ENCODE results near the gene ATF5.
"Not testable (repeated sequence)": the region's sequence is repeated elsewhere in the genome, so short reads cannot be mapped to it uniquely, and the experiment has no call there.

The ATF5 gene

DNA sequence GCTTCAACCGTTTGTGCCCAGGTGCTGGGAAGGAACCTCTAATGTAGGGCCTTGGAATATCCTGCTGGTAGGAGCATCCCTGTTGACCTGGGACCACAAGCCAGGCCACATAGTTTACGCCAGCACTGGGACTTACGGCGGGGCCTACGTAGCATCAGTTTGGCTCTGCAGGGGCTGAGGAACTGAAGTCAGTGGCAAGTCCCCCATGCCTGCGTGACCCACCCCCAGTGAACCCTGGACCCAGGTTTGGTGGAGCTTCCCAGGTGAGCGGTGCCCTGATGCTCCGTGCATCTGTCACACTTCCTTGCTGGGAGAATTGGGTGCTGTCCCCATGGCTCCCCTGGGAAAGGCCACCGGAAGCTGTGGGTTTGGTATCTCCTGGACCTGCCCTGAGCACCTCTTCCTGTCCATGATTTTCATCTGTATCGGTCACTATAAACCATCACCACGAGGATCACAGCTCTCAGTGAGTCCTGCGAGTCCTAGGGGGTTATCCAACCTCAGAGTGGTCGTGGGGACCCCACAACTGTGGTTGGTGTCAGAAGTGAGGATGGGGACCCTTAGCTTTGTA lies 22.0 kb downstream of the ATF5 start:
- no peak for DNase-seq

DNA sequence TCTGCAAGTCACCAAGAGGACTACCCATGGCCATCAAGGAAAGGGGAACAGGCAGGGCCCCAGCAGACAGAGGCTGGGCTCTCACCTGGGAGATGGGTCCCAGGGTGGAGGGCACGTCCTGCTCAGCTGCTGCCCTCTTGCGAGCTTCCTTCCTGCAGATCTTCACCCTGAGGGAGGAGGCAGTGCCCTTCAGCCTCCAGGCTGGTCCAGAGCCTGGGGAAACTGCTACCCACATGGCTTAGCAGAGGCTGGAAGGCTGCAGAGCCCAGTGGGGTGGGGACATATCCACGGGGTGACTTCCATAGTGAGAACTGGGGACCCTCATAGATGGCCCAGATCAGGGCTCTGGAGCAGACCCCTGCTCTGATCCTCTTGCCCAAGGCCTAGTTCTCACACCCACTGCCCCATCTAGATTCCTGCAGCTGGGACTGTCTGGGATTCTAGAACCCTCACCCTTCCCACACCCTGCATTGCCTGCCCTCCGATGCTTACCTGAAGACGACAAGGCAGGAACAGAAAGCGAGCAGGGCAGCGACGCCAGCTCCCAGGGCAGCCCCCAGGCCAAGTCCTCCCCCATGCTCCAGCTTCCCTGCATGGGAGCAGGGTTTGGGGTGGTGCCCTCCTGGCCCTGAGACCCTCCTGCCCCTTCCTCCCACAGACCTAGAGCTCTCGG lies 22.9 kb downstream of the ATF5 start:
- no peak for DNase-seq

DNA sequence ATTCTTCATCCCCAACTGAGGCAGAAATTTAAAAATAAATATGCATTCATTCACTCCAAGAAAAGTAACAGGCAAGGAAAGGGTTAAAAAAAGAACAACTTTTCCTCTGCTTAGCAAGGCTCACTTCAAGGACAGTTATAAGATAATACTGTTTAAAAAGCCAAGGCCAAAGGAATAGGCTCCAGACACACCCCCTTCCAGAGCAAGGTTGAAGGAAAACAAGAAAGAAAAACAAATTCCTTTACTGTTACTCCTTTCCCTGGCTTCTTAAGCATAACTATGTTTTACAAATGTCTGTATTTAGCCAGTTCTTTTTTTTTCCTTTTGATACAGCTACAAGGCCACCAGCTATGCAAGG lies 23.5 kb downstream of the ATF5 start:
- no peak for DNase-seq

DNA sequence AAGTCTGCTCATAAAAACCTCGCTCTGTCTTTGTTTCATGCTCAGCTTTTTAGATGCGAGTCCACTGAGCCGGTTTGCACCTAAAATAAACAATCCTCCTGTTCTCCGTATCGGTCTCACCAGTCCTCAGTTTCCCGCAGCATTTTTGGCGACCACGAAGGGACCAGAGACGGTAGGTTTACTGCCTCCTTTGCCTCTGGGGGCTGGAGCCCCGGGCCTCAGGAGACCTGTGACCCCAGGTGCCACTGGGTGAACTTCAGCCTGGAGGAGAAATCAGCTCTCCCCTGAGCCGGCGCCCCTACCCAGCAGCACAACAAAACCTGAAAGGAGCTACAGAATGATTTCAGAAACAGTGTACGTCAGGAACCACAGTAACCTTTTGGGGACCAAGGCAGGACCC lies 23.9 kb downstream of the ATF5 start:
- no peak for DNase-seq

DNA sequence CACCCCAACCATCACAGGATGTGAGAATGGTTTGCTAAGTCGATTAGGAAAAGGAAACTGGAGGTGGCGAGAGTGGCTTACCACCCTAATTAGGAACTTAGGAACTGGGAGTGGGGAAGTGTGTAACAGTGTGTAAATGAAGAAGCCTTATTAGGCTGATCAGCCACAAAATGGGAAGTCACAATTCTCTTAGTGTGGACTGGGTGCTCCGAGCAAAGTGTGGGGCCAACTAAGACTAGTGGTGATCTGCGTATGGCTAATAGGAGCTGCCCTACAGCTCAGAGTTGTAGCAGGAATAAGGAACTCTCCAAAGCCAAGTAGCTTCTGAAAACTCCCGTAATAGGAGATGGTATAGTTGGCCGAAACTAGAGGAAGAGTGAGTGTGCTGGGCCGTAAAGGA lies 24.4 kb downstream of the ATF5 start:
- DNase-seq: no peak

DNA sequence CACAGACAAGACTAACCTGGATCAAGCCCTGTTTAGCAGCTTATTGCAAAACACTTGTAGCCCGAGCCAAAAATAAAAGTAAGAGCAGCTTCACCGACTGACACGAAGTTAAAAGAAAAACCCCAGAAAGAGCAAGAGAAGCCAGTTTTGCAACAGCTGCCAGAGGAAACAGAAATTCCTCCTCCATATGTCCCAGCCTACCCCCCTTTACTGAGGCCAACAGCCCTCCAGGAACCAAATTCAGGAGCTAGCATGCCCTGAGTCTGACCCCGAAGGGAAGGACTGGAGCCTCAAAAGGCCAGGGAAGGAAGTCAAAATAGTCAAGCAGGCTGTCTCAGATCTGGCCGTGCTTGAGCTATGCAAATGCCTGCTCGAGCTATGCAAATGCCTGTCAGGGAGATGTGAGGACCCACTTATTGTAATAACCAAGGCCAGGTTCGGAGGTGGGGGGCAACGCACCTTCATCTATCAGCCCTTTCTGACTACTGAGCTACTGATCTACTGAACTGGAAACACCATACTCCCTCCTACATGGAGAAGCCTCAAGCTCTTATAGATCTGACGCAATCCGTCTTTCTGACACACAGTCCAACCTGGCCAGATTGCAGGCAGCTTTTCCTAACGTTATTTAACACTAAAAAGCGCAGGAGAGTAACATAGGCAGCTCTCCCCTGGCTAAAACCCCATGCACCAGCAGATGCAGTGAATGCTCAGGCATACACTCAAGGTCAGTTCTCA lies 25.3 kb downstream of the ATF5 start:
- DNase-seq: no peak

DNA sequence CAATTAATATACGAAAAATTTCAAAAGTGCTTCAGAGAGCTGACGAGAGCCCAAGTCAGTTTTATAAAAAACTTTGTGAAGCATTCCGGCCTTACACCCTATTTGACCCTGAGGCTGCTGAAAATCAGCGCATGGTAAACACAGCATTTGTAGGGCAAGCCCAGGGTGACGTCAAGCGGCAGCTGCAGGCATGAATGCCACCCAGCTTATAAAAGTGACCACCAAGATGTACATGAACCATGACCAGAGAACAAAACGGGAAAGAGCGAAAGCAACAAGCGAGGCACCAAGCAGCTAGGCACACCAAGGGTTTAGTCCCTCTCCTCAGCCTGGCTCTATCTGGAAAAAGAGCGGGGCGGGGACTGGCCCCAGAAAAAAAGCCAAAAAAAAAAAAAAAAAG lies 25.9 kb downstream of the ATF5 start:
- no peak for DNase-seq

DNA sequence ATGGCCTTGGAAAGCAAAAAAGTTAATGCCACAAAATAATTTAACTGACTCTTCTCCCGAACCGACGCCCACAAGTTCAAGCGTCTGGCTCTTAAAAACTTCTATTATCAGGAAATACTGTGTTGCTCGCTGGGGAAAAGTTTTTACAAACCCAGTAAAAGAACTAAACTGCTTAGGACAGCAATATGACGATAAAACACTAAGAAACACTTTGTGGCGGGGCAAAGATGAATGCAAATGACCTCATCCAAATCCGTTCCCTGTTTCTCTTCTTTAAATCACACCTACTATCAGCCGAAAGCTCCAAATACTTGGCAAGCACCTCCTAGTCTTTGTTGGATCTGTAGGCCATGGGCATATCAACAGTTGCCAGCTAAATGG lies 27.1 kb downstream of the ATF5 start:
- no peak for DNase-seq

DNA sequence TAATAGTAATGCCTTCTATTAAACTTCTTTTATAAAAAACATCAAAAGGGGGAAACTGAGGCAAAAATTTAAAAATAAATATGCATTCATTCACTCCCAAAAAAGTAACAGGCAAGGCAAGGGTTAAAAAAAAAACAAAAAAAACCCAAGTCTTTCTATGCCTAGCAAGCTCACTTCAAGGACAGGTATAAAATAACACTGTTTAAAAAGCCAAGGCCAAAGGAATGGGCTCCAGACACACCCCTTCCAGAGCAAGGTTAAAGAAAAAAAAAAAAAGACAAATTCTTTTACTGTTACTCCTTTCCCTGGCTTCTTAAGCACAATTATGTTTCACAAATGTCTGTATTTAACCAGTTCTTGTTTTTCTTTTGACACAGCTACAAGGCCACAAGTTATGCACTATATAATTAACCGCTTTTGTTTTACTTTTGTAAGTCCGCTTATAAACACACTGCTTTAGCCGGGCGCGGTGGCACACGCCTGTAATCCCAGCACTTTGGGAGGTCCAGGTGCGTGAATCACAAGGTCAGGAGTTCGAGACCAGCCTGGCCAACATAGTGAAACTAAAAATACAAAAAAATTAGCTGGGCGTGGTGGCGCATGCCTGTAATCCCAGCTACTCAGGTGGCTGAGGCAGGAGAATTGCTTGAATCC lies 28.4 kb downstream of the ATF5 start:
- no peak for DNase-seq

DNA sequence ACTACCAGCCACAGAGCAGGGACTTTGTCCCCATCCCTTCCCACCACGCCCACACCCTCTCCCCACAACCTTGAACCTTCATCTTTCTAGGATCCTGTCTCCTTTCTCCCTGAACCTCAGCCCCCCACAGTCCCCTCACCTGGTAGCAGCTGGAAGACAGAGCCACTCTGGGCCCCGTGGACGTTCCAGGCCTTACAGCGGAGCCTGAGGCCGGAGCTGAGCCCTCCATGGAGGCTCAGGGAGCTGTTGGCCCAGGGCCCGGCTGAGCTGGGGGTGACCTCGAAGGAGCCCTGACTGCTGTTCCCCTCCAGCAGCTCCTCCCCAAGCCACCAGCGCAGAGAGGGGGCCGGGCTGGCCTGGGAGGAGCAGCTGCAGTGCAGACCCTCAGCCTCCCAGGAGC lies 29.1 kb downstream of the ATF5 start:
- not testable (repeated sequence) for DNase-seq

DNA sequence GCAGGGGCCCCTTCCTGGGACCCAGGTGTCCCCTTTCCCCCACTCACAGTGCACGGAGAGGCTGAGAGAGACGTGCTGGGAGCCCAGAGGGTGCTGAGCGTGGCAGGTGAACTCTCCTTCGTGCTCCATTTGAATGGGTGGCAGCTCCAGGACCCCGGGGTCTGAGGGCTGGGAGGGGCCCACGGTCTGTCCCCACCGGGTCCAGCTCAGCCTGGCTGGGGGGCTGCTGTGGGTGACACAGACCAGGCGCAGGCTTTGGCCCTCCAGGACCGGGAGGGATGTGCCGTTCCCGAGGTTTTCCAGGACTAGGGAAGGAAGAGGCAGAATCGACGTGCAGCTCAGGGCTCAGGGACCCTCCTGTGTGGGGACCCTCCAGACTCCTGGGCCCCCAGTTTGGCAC lies 29.6 kb downstream of the ATF5 start:
- not testable (repeated sequence) for DNase-seq

DNA sequence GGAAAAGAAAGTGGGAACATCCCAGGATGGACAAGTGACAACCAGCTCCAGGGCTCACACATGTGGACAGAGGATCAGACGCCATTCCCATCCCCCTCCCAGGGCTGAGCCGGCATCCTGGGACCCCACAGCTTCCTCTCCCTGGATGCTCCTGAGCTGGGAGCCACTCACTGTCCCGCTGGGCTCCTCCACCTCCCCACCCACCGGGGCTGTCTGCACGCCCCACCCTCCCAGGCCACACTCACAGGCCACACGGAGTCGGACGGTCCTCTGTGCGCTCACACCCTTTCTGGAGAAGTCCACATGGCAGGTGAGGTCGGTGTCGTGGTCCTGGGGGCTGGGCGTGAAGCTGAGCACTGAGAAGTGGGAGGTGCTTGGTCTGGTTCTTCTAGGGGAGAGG lies 30.9 kb downstream of the ATF5 start:
- not testable (repeated sequence) for DNase-seq

DNA sequence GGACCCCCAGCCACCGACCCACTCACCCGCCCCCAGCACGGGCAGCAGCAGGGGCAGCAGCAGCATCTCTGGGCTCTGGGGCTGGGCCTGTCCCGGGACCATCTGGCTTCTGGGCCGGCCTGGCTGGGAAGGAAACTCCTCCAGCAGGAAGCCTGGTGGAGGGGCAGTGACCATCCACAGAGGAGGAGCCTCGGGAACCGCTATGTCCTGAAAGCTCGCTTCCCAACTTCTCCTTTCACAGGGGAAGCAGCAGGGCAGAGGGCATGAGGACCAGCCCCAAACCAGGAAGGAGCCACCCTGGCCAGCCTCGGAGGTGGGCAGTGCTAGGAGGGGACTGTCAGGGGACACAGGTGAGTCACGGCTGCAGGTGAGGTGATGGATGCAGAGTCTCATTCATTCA lies 32.0 kb downstream of the ATF5 start, which contains the start of gene SIGLEC11:
TSS of gene SIGLEC11 (minus strand) at position 193 of the 400 bp plus-strand sequence. CDS start at position 102, 91 bp downstream.
- DNase-seq: not testable (repeated sequence)

DNA sequence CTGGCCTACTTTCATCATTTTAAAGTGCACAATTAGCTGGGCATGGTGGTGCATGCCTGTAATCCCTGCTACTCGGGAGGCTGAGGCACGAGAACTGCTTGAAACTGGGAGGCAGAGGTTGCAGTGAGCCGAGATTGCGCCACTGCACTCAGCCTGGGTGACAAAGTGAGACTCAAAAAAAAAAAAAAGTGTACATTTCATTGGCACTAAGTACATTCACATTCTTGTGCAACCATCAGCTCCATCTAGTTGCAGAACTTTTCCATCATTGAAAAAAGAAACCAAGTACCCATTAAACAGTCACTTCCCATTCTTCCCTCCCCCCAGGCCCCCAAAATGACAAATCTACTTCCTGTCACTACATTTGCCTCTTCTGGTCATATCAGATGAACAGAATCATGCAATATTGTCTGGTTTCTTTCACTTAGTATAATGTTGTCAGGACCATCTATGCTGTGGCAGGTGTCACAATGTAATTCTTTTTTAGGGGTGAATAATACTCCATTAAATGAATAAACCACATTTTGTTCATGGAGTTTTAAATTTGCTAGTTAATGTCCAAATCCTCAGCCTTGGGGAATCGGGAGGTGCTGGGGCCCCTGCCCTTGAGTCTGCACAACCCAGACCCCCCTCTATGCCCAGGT lies 39.4 kb downstream of the ATF5 start:
- no peak for DNase-seq

DNA sequence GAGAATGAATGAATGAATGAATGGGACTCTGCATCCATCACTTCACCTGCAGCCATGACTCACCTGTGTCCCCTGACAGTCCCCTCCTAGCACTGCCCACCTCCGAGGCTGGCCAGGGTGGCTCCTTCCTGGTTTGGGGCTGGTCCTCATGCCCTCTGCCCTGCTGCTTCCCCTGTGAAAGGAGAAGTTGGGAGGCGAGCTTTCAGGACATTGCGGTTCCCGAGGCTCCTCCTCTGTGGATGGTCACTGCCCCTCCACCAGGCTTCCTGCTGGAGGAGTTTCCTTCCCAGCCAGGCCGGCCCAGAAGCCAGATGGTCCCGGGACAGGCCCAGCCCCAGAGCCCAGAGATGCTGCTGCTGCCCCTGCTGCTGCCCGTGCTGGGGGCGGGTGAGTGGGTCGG lies 40.4 kb downstream of the ATF5 start:
- DNase-seq: not testable (repeated sequence)

DNA sequence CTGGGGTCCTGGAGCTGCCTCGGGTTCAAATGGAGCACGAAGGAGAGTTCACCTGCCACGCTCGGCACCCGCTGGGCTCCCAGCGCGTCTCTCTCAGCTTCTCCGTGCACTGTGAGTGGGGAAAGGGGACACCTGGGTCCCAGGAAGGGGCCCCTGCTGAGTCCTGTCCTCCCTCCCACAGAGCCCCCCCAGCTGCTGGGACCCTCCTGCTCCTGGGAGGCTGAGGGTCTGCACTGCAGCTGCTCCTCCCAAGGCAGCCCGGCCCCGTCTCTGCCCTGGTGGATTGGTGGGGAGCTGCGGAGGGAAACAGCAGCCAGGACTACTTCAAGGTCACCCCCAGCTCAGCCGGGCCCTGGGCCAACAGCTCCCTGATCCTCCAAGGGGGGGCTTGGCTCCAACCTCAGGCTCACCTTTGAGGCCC lies 43.0 kb downstream of the ATF5 start:
- no peak for DNase-seq

DNA sequence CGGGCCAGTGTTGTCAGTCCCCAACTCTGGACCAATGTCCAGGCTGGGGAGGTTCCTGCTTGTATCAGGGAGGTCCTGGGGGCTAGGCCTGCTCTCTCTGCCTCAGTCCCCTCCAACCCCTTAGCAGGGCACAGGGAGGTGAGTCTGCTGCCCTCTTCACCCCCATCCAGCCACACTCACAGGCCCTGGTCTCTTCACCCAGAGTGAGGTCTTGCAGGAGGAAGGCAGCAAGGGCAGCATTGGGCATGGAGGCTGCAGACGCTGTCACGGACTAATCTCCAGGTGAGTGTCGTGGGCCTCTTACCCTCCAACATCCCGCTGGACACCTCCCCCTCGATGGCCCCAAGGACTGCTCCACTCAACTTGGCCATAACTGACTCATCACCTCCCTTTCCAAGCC lies 43.8 kb downstream of the ATF5 start:
- DNase-seq: no peak

DNA sequence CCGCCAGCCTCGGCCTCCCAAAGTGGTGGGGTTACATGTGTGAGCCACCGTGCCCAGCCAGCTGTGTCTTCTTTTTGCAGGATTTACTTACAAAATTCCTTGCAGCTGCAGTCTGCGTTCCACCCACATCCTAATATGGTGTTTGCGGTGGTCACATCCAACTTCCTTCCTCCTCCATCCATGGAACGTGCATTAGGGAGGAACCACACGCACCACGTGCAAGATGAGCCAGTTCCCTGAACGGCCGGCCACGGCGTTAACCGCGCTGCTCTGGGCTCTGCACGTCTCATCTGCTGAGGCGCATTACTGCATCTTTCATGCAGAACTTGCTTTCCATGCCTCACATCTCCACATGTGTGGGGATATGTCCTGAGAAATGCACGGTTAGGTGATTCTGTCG lies 45.0 kb downstream of the ATF5 start:
- DNase-seq: no peak

DNA sequence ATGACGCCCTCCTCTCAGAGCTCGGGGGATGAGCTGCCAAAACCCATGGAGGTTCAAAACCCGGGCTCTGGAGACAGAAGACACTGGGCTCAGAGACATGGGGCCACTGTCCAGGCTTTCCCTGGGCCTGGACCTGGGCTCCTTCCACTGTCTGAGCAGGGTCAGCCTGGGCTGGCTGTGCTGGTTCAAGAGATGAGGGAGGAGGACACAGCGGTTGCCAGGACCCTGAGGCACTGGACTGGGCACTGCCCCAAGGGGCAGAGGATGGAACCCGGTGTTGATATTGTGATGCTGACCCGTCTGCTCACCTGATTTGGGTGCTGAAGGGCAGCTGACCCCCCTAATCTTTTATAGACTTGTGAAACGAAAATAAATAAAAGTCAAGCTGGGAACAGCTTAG lies 46.0 kb downstream of the ATF5 start:
- DNase-seq: no peak

DNA sequence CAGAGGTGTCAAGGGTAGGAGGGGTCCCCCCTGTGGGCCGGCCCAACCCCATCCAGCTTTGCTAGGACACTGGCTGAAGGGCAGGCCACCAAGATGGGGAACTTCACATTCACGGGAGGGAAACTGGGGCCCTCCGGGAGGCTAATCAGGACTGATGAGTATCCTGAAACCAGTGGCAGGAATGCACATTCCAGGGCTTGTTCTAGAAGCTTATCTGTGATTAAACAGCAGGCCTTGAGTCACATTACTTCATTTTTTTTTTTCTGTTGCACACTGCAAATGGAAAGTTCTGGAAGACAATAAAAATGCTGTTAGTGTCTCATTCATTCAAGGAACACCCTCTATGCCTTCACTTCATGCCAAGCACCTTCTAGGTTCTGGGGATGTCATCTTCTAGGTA lies 47.5 kb downstream of the ATF5 start:
- DNase-seq: no peak

DNA sequence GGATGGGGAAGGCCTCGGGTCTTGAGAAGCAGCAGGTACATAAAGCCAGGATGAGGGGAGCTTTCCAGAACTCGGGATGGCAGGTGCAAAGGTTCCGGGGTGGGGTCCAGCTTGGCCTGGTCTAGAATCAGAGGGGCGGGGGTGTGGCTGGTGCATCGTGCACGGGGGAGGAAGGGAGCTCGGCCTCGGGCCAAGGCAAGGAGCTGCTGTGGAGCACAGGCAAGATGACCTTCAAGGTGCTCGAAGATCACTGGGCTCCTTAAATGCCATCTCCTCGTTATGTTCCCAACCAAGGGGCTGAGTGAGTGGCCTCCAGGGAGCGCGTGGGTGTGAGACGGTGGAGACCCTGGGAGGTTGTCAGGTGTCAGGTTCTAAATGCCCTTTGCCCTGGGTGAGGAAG lies 48.1 kb downstream of the ATF5 start:
- no peak for DNase-seq

DNA sequence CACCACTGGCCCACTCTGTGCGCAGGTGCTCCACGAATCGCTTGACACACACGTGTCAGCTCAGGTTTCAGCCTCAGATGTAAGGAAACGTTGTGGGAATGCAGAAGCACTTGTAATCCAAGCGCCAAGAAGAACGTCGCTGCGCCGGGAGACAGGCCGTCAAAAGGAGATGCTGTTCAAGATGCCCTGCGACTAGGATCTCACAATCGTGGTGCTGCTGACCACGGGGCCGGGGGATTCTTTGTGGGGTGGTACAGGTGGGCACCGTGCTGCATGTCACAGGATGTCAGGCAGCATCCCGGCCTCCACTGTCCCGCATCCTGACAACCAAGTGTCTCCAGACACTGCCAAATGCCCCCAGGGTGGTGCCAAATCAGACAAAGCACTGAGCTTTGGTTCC lies 48.9 kb downstream of the ATF5 start:
- DNase-seq: no peak

DNA sequence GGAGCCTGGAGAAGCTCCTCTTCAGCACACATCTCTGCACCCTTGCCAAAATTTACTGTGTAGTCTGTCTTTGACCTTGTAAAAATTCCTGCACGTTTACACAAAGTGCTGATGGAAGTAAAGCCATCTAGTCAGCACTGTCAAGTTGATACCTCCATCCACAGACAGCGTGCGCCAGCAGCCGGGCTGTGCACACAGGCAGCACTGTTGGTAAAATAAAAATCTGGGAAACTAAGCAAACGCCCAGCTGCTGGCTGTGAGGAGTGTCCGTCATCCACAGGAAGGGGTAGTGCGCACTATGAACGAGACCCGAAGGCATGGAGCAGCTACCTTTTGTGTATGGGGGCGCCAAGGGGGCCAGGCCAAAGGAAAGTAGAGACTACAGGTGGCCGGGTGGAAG lies 49.3 kb downstream of the ATF5 start:
- DNase-seq: no peak

Measured in stimulated activated CD4-positive, alpha-beta T cell treated with anti-CD3 and anti-CD28 coated beads, Interleukin-2, amount 100 ng/mL, for 24 hours (primary cell).